Fibroblast of pulmonary artery (primary cell): Measurements from ENCODE around the gene FKBP11.

Experiments
- DNase-seq: peaks from one replicate; pipeline ENCODE4 v3.0.0-alpha.2; 2010; ENCODE audit warnings: low read depth
- H3K4me3 ChIP-seq: replicated peaks from 2 replicates; pipeline ENCODE4 v1.5.1; 2011; ENCODE audit warnings: low read depth, mild to moderate bottlenecking, control low read depth, low read length, moderate library complexity
- CTCF ChIP-seq: IDR thresholded peaks from 2 replicates; pipeline ENCODE4 v1.5.1; 2011; ENCODE audit warnings: mild to moderate bottlenecking, control low read depth, low read length, inconsistent platforms; ENCODE audit errors: missing control alignments

FKBP11 gene

GRCh38 chr12:48940181-48940580 lies 14.9 kb upstream of the FKBP11 start:
- DNase-seq, result no peak
- H3K4me3 ChIP-seq, result no peak overlapping the region
- TF ChIP-seq CTCF, result no peak

GRCh38 chr12:48938805-48939204 lies 13.5 kb upstream of the FKBP11 start:
- H3K4me3 ChIP-seq, result no peak overlapping the region
- TF ChIP-seq CTCF, result no peak
- DNase-seq, result no peak

- no peak overlapping the region for H3K4me3 ChIP-seq
- DNase-seq, result no peak
- TF ChIP-seq CTCF, result peak; percentile 26
Observed at GRCh38 chr12:48937170-48937569, 11.9 kb upstream of the FKBP11 start.

GRCh38 chr12:48936379-48936979 lies 11.2 kb upstream of the FKBP11 start:
- DNase-seq, result peak; percentile 82
- no peak overlapping the region for H3K4me3 ChIP-seq
- peak; percentile 94 for TF ChIP-seq CTCF

GRCh38 chr12:48934312-48934706 lies 9.0 kb upstream of the FKBP11 start:
- DNase-seq, result no peak
- TF ChIP-seq CTCF, result peak; percentile 39
- H3K4me3 ChIP-seq, result no peak overlapping the region

- no peak for DNase-seq
- H3K4me3 ChIP-seq, result no peak overlapping the region
- no peak for TF ChIP-seq CTCF
Observed at GRCh38 chr12:48933664-48934311, 8.5 kb upstream of the FKBP11 start.

- H3K4me3 ChIP-seq, result no peak overlapping the region
- no peak for TF ChIP-seq CTCF
- DNase-seq, result no peak
Observed at GRCh38 chr12:48932878-48933277, 7.6 kb upstream of the FKBP11 start.
